ENCODE data around the gene TBK1.

TBK1 gene

DNA sequence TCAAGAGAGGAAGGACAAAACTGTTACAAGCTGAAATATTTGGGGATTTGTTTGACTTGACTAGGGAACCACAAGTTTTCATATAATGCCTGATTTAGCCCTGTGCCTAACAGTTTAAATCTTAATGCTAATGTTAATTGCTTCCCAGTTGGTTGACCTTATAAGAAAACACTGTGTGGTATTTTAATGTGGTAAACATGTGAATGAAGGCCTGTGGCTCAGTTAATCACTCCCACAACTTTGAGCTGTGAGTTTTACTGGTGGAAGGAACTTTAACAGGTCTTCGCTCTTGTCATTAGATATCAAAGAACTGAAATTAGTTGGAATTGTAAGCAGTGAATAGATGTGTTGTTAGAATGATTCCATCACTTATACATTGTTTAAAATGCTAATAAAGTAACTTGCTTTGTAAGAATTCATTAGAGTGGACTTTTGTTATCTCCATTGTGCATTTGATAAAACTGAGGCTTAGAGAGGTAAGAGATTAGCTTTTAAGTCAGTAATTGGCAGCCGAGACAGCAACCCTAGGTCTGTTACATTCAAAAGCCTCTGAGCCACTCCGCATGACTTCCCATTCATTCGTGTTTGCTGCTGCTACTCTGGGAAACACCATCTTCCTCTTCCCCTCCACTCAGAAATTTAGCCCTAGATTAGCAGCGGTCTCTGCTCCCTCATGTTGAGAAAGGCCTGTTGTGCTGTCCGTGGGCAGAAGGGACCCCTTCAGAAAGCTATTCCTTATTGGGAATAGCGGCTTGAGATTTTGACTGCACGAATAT is 1.0 kb upstream of the TBK1 start:
- Histone ChIP-seq H3K4me3 (peak overlapping the region; percentile 67 to 94 (median 91)), H3K27ac (peak overlapping the region in 17 of 21 experiments; percentile 10 to 100 (median 98))

DNA sequence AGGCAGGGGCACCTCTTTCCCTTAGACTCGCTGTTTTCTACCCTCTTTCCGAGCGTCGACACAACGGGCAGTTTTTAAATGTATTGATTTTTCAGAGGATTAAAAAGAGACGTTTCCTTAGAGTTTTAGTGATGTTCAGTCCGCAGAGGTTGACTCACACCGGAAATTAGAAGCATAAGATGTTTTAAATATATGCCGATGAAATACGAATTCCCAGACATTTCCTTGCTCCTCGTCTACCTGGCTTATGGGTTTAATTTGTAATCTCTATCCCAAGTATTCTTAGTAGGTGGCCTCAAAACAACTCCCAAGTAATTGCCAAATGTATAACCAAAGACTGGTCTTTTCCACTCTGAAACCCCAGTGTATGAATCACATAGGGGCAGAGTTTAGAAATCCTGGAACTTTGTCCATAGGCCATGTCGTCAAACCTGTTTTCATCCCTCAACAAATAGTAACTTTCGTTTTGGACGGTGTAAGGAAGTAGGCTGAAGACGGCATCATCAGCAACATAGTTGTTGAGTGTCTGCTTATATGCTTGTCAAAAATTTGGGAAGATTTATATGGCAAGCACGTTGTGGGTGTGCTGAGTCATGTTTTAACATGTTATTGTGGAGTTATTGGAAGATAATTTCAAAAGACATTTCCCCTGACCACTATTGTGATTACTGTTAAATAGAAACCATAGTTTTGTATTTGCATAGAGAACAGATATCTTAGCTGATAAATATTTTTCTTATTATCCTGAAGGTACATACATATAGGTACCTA is 824 bp downstream of the TBK1 start:
- Histone ChIP-seq H3K4me3 (peak overlapping the region; percentile 67 to 94 (median 91)), H3K27ac (peak overlapping the region; percentile 92 to 100 (median 98))

DNA sequence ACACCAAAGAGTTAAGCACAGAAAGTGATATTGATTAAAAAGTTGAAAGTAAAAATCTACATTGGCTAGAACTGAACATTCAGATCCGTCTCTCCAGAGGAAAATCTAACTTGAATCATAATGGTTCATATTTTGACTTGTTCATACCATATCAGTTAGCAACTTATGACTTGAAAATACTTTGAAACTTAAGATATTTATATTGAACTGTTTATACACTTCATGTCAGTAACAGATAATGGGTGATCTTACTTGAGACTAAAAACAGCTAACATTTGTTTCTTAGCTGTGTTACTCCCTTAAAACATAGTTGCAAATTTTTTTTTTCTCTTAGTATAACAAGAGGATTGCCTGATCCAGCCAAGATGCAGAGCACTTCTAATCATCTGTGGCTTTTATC is 3.6 kb downstream of the TBK1 start:
- H3K4me3 ChIP-seq, result no peak overlapping the region
- H3K27ac ChIP-seq, result peak overlapping the region in 2 of 21 experiments; percentile 27 to 44

DNA sequence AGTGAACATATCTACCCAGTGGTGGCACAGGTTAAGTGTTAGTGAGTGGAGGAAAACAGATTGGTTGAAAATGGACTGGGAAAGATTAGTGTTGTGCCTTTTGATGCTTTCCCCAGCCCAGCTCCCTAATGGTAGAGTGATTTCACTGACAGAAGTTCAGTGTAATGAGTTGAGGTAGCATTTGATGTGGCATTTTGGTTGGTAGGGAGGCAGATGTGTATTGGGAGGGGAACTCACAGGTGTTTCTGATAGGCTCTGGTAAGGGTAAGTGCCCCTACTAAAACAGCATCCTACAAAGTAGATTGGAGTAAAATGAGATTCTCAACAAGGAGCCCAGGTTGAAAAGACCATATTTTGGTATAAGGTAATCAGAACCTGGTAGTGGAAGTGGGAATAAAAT is 4.2 kb downstream of the TBK1 start:
- Histone ChIP-seq H3K27ac (peak overlapping the region in 4 of 21 experiments; percentile 1 to 44 (median 29)), H3K4me3 (no peak overlapping the region)

DNA sequence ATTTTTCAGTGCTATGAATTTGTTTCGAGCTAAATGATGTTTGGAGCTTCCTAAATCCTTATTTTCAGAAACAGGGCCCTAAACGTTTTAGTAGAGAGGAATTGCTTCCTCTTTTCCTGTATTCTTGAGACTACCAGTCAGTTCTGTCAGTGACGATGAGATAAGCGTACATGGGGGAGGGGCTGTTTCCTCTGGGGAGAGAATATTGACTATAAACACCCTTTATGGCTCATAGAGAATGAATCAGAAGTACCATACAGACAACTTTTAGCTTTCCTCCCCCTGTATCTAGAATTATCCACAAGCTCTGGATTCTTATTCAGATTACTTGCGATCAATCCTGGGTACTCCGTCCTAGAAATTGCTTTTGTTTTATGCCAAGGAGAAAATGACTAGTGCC is 5.1 kb downstream of the TBK1 start:
- Histone ChIP-seq H3K4me3 (no peak overlapping the region), H3K27ac (peak overlapping the region in 6 of 21 experiments; percentile 15 to 88 (median 38))

DNA sequence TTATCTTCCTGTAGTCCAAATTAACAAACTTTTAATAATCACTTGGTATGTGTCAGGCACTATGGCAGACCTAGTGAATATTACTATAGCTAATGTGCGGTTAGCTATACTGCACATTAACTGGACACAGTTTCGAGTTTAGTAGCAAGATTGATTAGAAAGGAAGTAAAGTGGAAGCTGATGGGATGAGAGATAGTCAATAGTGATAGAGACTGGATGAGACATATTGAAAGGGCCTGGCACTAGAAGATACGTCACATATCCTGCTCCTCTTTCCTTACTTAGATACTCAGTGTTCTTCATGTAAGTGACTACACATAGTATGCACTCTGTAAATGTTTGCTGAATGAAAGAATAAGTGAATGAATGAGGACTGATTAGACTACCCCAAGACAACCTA is 5.5 kb downstream of the TBK1 start:
- H3K27ac ChIP-seq, result peak overlapping the region in 6 of 21 experiments; percentile 15 to 88 (median 38)
- no peak overlapping the region for H3K4me3 ChIP-seq

DNA sequence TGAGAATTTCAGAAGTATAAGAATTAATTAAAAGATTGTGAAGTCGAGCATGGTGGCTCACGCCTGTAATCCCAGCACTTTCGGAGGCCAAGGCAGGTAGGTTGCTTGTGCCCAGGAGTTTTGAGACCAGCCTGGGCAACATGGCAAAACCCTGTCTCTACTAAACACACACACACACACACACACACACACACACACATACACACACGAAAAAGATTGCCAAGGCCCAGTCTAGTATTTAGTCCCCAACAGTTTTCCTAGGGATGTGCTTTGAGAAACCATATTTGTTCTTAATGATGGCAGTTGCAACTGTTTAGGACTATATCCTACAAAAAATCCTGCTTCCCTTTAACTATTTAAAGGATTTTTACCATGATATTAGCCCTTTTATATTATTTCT is 6.0 kb downstream of the TBK1 start:
- H3K4me3 ChIP-seq, result no peak overlapping the region
- peak overlapping the region in 4 of 21 experiments; percentile 23 to 88 (median 31) for H3K27ac ChIP-seq

DNA sequence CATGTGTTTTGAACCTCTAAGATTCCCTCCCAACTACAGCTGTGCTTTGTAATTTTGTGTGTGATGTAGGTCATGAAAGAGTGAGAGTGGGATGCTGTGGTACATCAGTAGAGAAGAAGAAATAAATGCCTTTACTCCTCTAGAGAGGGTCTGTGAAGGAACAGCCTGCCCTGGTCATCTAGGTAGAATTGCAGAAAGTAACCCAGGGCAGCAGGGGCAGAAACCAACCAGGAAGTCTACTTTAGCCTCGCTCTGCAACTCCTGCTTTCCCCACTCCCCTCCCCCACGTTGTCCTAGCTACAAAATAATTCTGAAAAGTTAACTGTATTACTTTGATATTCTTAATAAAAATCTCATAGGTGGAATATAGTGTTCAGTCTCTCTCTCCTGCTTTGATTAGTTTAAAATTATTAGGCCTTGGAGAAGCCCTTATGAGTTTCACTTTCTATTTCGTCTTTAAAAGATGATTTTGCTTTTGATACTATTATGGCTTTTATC is 7.5 kb downstream of the TBK1 start:
- H3K4me3 ChIP-seq, result peak overlapping the region in 4 of 7 experiments; percentile 12 to 31 (median 23)
- H3K27ac ChIP-seq, result peak overlapping the region in 20 of 21 experiments; percentile 0 to 89 (median 68)

DNA sequence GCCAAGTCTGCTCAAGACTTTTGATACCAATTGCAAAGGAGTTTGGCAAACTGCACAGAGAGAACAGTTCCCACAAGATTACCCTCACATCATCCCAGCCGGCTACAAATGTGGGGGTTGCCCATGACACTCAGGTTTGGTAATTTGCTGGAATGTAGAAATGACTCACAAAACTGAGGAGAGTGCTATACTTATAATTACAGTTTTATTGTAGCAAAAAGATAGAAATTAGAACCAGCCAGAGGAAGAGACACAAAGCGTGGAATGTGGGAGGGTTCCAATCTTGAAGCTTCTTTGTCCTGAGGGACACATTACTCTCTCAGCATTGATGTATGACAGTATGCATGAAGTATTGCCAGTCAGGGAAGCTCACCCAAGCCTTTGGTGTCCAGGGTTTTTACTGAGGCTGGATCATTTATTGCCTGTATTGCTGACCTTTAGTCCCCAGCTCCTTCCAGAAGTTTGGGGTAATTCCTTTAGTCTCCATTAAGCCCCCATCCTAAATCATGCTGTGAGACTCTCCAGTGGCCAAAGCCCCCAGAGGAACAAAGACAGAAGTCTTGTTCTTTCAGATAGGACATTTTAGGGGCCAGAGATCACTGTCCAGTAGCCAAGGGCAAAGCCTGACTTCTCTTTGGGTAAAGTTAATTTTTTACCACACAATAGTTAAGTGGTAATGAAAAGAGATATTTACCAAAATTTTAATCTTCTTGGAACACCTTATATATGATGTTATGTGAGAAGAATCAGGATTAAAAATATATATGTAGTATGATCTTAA is 9.9 kb downstream of the TBK1 start:
- Histone ChIP-seq H3K4me3 (no peak overlapping the region), H3K27ac (no peak overlapping the region)

DNA sequence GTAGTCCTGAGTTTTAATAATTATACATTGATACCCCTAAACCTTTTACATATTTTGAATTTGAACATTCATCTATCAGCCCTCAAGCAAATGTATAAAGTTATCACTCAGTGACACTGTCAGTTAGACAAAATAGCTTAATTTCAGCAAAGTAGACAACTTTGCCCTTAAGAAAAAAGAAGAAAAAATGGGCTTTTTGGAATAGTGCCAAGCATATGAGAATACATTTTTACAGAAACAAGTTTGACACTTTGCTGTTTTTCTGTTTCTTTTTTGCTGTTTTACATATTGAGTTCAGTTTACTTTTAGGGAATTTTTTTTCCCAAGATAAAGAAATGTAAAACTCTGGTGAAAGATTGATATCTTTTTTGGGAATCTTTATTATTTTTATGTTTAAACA is 14.3 kb downstream of the TBK1 start:
- H3K4me3 ChIP-seq, result no peak overlapping the region
- no peak overlapping the region for H3K27ac ChIP-seq

DNA sequence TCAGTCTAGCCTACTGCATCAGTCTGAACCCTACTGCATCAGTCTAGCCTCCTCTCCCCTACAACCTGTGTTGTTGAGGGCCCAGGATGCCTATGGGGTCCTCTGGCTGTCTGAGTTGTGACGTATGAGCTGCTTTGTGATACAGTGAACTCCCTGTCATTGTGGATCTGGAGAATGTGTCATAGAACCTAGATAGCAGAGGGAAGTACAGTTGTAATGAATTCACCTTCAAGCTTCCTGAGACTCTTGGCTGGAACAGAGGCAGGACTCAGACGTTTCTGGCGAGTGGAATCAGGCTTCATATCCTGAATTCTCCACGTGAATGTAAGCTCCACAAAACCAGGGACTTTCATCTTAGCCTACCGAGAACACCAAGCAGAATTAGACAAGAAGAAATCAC is 17.0 kb downstream of the TBK1 start:
- Histone ChIP-seq H3K4me3 (no peak overlapping the region), H3K27ac (no peak overlapping the region)

DNA sequence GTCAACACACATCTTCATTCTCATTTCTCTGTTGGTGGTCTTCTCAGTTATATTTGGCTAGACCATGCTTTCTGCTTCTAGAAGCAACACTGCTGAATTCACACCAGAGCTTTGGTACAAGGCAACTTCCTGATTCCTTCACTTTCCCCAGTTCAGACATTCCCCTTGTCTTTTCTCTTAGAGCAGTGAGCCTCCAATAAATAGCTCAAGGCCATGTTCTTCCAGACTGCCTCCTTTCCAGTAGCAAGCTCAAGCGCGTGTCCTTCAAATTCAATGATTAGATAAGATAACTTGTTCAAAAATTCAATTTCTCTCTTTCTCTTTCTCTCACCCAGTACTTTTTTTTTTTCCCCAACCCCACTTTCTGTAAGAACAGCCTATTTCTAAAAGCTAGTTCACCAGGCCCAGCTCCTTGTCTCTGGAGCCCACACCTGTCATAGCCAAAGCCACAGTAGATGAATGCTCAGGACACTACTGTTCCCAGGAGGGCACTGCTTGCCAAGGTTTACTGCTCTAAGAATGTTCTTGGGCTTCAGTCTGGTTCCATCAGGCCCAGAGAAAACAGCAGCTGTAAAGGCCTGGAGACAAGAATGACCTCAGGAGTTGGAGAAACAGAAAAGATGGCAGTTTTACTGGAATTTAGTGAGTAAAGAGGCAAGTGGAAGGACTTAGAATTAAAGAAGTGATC is 17.7 kb downstream of the TBK1 start:
- Histone ChIP-seq H3K4me3 (no peak overlapping the region), H3K27ac (no peak overlapping the region)

DNA sequence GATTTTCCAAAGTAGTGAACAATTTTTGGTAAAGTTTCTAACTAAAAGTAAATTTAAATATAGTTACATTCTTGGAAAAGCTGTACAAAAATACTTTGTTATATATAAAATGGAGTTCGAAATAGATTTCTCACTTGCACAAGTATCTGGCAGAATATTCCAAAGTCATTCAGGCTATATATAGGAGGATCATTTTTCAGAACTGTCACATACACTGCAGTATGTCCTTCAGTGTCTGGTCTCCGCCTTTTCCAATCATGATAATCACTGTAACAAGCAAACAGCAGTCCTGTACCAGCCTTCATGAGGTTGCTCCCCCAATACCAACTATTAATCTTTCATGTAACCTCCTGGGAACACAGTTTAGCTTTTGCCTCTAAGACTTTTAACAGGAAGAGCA is 18.6 kb downstream of the TBK1 start:
- no peak overlapping the region for H3K4me3 ChIP-seq
- H3K27ac ChIP-seq, result no peak overlapping the region

DNA sequence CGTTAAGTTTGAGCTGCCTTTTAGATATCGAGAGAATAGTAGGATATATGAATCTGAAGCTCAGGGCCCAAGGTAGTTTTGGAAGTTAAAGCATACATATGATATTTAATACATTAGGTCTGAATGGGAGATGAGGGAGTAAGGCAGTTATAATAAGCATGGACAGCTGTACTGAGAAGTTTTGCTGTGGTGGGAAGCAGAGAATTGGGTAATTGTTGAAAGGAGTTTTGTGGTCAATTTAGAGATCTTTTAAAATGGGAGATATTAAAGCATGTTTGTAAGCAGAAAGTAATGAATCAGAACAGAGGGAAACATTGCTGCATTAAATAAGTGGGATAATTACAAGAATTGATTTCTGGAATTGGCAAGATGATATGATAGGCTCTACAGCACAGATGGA is 21.3 kb downstream of the TBK1 start:
- Histone ChIP-seq H3K4me3 (no peak overlapping the region), H3K27ac (no peak overlapping the region)

DNA sequence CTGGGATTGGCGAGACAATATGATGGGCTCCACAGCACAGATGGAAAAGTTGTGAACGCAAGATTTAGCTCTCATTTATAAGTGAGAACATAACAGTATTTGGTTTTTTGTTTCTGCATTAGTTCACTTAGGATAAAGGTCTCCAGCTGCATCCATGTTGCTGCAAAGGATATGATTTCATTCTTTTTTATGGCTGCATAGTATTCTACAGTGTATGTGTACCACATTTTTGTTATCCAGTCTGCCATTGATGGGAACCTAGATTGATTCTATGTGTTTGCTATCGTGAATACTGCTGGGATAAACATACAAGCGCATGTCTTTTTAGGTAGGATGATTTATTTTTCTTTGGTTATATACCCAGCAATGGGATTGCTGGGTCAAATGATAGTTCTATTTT is 23.6 kb downstream of the TBK1 start:
- no peak overlapping the region for H3K4me3 ChIP-seq
- H3K27ac ChIP-seq, result no peak overlapping the region

DNA sequence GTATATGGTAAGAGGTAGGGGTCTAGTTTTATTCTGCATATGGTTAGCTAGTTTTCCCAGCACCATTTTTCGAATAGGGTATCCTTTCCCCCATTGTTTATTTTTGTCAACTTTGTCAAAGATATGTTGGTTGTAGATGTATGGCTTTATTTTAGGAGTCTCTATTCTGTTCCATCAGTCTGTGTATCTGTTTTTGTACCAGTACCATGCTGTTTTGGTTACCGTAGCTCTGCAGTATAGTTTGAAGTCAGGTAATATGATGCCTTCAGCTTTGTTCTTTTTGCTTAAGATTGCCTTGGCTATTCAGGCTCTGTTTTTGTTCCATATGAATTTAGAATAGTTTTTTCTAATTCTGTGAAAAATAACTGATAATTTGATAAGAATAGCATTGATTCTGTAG is 24.9 kb downstream of the TBK1 start:
- no peak overlapping the region for H3K27ac ChIP-seq
- no peak overlapping the region for H3K4me3 ChIP-seq

DNA sequence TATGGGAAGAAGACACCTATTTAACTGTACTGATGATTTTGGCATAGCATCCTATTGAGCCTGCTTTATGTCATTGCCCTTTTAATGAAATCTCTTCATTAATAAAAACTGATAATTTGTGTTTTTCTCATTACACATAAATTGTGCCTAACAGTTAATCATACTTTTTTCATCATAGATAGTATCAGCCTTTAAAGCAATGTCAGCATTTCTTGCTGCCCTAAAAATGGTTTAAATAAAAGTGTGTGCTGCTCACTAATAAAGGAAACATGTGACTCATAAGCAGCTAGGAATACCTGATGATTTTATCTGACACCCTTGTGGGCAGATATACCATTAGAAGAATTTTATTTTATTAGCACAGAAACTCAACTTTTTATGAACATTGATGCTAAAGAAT is 26.7 kb downstream of the TBK1 start:
- Histone ChIP-seq H3K27ac (no peak overlapping the region), H3K4me3 (no peak overlapping the region)

DNA sequence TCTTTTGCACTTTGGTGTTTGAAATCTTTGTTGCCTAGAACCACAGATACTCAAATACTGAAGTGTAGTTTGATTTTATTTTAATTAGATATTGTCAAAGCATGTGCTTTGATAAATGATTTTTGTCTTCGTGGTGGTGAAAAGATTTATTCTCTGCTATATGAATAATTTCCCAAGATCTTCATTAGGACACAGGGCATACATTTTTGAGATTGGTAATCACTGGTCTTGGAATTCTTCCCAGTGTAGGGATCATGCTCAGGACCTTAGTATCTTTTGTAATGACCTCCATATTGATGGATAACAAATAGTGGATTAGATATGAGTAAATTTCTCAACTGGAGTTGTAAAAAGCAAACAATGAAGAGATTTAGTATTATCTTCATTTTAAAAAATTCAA is 28.2 kb downstream of the TBK1 start:
- Histone ChIP-seq H3K27ac (no peak overlapping the region), H3K4me3 (no peak overlapping the region)

DNA sequence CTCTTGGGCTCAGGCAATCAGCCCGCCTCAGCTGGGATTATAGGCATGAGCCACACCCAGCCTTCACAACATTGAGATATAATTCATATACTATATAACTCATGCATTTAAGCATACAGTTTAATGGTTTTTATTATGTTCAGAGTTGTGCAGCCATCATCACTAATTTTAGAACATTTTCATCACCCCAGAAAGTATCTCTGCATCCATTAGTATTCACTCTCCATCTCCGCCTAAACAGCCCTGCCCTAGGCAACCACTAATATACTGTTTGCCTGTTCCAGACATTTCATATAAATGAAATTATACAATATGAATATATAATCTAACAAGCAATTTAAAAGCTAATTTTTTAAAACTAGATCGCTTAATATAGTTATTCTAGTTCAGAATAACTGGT is 34.7 kb downstream of the TBK1 start:
- Histone ChIP-seq H3K4me3 (no peak overlapping the region), H3K27ac (no peak overlapping the region)

DNA sequence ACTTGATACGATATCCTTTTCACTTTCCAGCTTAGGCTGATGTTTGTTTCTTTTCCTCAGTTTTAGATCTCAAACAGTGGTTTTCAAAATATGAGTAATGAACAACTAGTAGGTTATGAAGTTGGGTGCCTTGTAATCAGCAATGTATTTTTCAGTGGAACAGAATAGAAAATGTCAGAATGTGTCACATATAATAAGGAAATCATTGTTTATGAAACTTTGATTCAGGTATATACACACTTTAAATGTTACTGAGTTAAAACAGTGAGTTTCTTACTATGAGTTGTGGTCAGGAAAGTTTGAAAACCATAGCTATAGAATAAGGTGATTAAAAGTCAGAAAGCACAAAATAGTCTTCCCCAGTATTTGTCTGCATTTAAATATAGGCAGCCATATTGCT is 39.8 kb downstream of the TBK1 start:
- no peak overlapping the region for H3K27ac ChIP-seq
- H3K4me3 ChIP-seq, result no peak overlapping the region

Data from skin epidermis (tissue), 12 donors.